22Rv1 (cell line): Measurements from ENCODE around the gene ANTKMT.

Source experiments
- CTCF ChIP-seq: fragments of 450-650 bp; IDR thresholded peaks from 2 replicates; pipeline ENCODE4 v1.5.1; 2017; ENCODE audit warnings: mild to moderate bottlenecking
- ZFX ChIP-seq: fragments of 450-650 bp; IDR thresholded peaks from 2 replicates; pipeline ENCODE4 v1.6.1; 2017; ENCODE audit warnings: antibody characterized with exemption, borderline replicate concordance

- TF ChIP-seq CTCF (no peak), ZFX (no peak)
These were observed 42.6 kb downstream of the ANTKMT start for GRCh38 chr16:763369-764183.
